Measurements from ENCODE around the gene PAX8.
"Not testable (repeated sequence)": the region's sequence is repeated elsewhere in the genome, so short reads cannot be mapped to it uniquely, and the experiment has no call there.

- not testable (repeated sequence) for TF ChIP-seq CTCF (conservative IDR thresholded peaks at IDR 0.05); ZFX (IDR thresholded peaks at IDR 0.05)
These were observed 41.4 kb upstream of the PAX8 start for GRCh38 chr2:113320106-113320505.
